ENCODE data around the gene KCMF1. TPM values are rescaled to one million over a fixed set of nuclear protein-coding genes. Genes with fewer than 3 reads are reported as not detected.

Gene KCMF1
- total RNA-seq, 2 experiments from 2014 or later: 96.3 to 96.4 TPM

DNA sequence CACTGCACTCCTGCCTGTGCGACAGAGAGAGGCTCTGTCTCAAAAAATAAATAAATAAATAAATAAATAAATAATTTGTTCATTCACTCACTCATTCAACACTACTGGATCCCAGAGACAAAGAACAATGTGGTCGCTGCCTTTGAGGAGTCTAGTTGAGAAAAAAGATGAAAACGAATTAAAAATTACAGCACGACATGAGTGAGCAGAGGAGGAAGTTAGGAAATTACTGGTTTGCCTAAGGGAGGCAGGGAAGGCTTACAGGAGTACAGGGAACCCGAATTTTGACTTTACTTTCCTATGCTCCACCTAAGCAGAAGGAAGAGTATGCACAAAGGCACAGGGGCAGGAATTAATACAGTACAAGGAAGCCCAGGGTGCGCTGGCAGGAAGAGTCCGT lies 4.2 kb upstream of the KCMF1 start:
- POLR2A ChIA-PET: interaction anchor here (0.6 kb wide), 1 partner anchor 21 kb away, joined by 3 read pairs; no protein-coding TSS in a partner anchor

DNA sequence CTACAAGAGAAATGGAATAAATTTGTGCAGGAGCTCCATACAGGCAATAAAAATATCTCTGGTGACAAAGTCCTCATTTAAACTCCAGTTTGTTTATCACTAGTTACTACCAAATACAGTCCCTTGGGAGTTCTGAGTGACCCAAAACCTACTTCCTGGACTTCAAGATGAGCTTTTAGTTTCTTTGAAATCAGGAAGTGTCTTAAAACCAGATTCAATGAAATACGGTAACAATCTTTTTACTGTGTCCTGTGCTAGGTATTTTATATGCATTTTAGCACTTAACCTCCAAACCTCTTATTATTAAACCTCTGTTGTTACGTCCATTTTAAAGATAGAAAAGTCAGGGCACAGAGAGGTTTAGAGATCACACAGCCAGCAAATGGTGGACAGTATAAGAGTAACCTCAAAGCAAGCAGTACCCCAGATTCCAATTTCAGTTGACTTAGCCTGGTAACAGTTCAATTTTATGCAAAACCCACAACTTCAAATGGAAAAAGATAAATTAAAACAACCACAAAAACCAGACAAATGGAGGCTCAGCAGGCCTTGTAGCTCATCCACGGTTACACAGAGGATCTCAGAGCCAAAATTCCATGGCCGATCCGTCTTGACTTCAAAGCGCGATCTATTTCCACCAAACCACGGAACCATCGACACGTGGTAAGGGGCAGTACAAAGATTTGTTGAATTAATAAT lies 1.3 kb upstream of the KCMF1 start:
- ChIA-PET POLR2A (interaction anchor here (0.6 to 3.9 kb wide), 4 partner anchors 24 to 49 kb away, joined by 3 to 24 read pairs (median 6); no protein-coding TSS in a partner anchor), CTCF (interaction anchor here (0.9 to 4.9 kb wide), 4 partner anchors 13 to 45 kb away, joined by 3 to 24 read pairs (median 10); no protein-coding TSS in a partner anchor)

More for the DNA sequence above, 4.2 kb upstream of the KCMF1 start:
- CTCF ChIA-PET: interaction anchor here (0.7 to 4.9 kb wide), 2 partner anchors 23 to 41 kb away, joined by 3 to 24 read pairs; no protein-coding TSS in a partner anchor

GRCh38 chr2:84970210-84970867 lies 622 bp upstream of the KCMF1 start:
- CTCF ChIA-PET: interaction anchor here (1.0 to 4.9 kb wide), 3 partner anchors 24 to 45 kb away, joined by 3 to 24 read pairs (median 15); no protein-coding TSS in a partner anchor
- POLR2A ChIA-PET: interaction anchor here (0.6 to 3.9 kb wide), 4 partner anchors 24 to 48 kb away, joined by 3 to 24 read pairs (median 6); no protein-coding TSS in a partner anchor

DNA sequence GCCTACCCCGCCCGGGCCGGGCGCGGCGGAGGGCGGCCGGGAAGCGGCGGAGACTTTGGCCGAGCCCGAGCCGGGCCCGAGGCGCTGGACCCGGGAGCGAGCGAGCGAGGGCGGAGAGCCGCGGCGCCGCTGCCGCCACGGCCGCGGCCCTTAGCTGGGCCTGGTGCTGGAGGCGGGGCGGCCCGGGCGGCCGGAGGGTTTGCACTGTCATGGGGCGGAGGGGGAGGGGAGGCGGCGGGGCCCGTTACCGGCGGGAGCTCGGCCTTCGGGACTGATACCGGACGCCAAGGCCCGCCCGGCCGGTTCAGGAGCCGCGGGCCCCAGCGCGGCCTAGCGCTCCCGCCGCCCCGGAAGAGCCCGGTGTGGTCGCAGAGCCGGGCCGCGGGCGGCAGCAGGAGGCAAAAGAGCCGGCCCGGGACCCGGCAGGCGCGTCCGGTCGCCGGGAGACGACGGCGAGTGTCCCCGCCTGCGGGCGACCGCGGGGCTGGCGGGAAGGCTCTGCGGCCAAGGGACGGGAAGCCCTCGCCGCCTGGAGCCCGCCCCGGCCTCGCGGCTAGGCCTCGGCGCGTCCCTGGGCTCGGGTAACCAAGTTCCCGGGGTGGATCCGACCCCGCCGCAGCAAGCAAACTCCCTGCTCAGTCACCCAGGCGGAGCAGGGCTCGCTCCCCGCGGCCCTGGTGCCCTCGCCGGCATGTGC lies 697 bp downstream of the KCMF1 start:
- POLR2A ChIA-PET: interaction anchor here (0.6 to 3.9 kb wide), 6 partner anchors 26 to 65 kb away, joined by 3 to 24 read pairs (median 6); no protein-coding TSS in a partner anchor

DNA sequence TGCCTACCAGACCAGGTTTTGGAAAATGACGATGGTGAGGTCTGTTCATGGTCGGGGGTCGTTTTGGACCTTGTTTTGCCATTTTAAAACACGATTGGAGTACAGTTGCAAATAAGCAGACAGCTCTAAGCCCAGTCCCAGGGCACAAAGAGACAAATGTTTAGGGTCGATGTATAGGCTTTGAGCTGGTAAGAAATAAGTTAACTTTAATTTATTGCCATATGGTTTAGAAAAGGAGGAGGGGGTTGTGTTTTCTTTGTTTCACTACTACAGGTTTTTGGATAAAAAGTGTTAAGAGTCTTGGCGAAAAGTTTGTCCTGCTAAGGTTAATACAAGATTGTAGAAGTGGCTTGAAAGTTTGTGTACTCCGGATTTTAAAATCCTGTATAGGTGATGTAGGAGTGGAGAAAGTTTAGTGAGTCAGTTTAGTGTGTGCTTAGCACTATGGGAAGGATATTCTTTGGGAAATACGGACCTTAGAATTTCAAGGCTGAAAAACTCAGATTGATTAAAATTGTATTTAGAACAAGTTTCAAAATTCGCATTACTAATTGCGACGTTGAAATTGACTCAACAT lies 1.3 kb downstream of the KCMF1 start:
- POLR2A ChIA-PET: interaction anchor here (0.5 to 3.9 kb wide), 6 partner anchors 12 to 66 kb away, joined by 4 to 24 read pairs (median 5); no protein-coding TSS in a partner anchor
- CTCF ChIA-PET: interaction anchor here (0.6 to 1.7 kb wide), 5 partner anchors 10 to 46 kb away, joined by 3 to 4 read pairs (median 3); no protein-coding TSS in a partner anchor

More for the DNA sequence above, 697 bp downstream of the KCMF1 start:
- CTCF ChIA-PET: interaction anchor here (0.7 to 4.9 kb wide), 6 partner anchors 10 to 46 kb away, joined by 3 to 24 read pairs (median 4); no protein-coding TSS in a partner anchor

DNA sequence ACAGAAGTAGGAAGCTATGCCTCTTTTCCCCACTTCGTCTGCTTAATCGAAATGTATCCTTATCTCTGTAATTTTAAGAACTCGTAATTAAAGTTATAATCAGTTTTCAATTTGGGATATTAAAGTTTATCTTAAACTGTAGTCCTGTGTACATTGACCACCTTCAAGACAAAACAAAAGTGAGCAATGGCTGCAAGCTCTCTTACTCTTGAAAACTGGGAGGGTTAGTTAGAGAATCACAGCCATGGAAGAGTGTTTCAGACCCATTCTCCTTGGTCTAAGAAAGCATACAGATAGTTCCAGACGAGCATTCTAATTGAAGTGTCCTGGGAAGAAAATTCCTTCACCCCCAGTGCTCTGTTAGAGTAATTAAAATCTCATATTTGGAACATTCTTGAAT lies 2.0 kb downstream of the KCMF1 start:
- CTCF ChIA-PET: interaction anchor here (1.2 to 1.7 kb wide), 2 partner anchors 37 to 47 kb away, joined by 3 to 4 read pairs; no protein-coding TSS in a partner anchor
- POLR2A ChIA-PET: interaction anchor here (0.8 kb wide), 1 partner anchor 33 kb away, joined by 4 read pairs; no protein-coding TSS in a partner anchor

DNA sequence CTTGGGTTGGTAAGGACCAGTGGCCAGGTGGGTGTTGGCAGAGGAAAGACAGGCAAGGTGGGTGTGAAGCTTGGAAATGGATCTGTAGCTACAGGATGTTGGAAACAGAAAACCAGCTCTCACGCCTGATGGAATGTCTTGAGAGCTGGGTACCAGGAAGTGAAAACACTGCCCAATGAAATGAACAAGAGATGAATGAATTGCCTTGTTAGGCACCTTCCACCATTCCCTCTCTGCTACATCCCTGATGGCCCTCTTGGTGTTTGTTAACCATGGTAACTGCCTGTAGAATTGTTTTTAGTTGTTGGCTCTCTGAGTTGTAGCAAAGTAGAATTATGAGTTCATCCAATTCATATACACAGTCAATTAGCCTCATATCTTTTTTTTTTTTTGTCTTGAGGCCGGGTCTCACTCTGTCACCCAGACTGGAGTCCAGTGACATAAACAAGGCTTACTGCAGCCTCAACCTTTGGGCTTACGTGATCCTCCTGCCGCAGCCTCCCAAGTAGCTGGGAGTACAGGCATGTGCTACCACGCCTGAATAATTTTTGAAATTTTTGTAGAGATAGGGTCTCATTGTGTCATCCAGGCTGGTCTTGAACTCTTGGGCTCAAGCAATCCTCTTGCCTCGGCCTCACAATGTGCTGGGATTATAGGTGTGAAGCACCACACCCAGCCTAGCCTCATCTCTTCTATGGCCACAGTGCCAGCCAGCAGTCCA lies 9.5 kb downstream of the KCMF1 start:
- CTCF ChIA-PET: interaction anchor here (0.6 kb wide), 1 partner anchor 119 kb away, joined by 3 read pairs; no protein-coding TSS in a partner anchor
- POLR2A ChIA-PET: no interaction called here

- ChIA-PET POLR2A (no interaction called here), CTCF (no interaction called here)
Observed at GRCh38 chr2:84986018-84986417, 15.1 kb downstream of the KCMF1 start.

- CTCF ChIA-PET: no interaction called here
- POLR2A ChIA-PET: no interaction called here
Observed at GRCh38 chr2:84989422-84989821, 18.5 kb downstream of the KCMF1 start.

GRCh38 chr2:84989927-84990326 lies 19.0 kb downstream of the KCMF1 start:
- ChIA-PET POLR2A (interaction anchor here (0.5 kb wide), 1 partner anchor 329 kb away, joined by 3 read pairs; no protein-coding TSS in a partner anchor), CTCF (no interaction called here)

DNA sequence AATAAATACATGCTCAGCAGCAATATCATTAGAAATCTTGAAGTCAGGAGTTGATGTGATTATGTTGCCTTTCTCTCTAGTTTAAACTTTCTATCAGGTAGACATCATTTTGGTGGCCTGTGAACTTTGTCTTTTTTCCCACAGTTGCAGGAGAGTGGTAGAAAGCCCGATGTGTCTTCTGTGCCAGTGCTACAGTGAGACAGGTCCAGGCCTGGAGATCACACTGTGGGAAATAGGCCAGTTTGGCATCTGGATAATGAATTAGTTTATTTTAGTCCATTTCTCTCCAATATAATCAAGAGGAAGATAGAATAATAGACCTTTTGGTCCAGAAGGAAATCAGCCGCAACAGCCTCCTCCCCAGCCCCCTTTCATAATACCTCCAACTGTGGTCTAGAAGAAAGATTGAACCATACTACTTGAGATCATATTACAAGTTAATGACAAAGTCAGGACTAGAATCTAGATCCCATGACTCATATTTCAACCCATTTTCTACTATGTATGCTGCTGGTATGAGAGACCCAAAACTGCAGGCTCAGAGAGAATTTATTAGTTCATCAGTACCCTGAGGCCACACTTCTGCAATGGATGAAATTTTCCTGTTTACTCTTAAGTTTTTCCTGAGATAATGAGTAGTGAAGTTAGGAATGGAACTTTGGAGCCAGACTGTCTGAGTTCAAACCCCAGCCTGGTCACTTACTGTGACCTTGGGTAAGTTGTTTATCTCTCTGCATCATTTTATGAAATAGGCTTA lies 20.6 kb downstream of the KCMF1 start:
- ChIA-PET POLR2A (no interaction called here), CTCF (no interaction called here)

- POLR2A ChIA-PET: no interaction called here
- CTCF ChIA-PET: interaction anchor here (0.6 kb wide), 2 partner anchors 19 to 32 kb away, joined by 3 to 4 read pairs; no protein-coding TSS in a partner anchor
Observed at GRCh38 chr2:84995826-84996225, 24.9 kb downstream of the KCMF1 start.

- ChIA-PET CTCF (no interaction called here), POLR2A (no interaction called here)
Observed at GRCh38 chr2:84996909-84997308, 25.9 kb downstream of the KCMF1 start.

DNA sequence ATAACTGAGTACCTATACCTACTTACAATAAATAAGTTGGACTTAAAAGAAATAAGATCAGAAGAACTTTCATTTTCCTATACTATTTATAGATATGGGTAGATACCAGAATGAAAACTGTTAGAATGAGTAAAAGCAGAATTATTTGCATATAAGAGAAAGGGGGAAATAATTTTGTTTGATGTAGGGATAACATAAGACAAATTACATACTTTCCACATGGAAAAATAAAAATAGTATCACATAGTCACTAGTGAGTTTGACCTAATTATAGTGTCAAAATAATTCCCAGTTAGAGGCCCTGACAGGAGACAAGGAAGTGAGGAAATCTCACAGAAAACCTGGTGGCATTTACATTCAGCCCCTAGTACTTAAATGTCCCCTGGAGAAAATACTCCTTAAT lies 28.6 kb downstream of the KCMF1 start:
- ChIA-PET CTCF (interaction anchor here (1.3 kb wide), 1 partner anchor 18 kb away, joined by 4 read pairs; no protein-coding TSS in a partner anchor), POLR2A (interaction anchor here (0.7 kb wide), 1 partner anchor 93 kb away, joined by 3 read pairs; no protein-coding TSS in a partner anchor)

GRCh38 chr2:85001595-85001994 lies 30.6 kb downstream of the KCMF1 start:
- CTCF ChIA-PET: no interaction called here

GRCh38 chr2:85002534-85002933 lies 31.6 kb downstream of the KCMF1 start:
- CTCF ChIA-PET: interaction anchor here (0.7 to 1.5 kb wide), 3 partner anchors 51 to 1805 kb away, joined by 3 to 4 read pairs (median 3); no protein-coding TSS in a partner anchor
- POLR2A ChIA-PET: no interaction called here

More at GRCh38 chr2:85001595-85001994, 30.6 kb downstream of the KCMF1 start:
- POLR2A ChIA-PET: no interaction called here

- POLR2A ChIA-PET: interaction anchor here (0.7 kb wide), 1 partner anchor 12 kb away, joined by 3 read pairs; no protein-coding TSS in a partner anchor
Observed at GRCh38 chr2:85008252-85008651, 37.3 kb downstream of the KCMF1 start.

More at GRCh38 chr2:85008252-85008651, 37.3 kb downstream of the KCMF1 start:
- CTCF ChIA-PET: interaction anchor here (0.7 kb wide), 2 partner anchors 32 to 157 kb away, joined by 3 read pairs; no protein-coding TSS in a partner anchor
